BLaER1 (cell line): ENCODE data around the gene SNF8.
A peak's percentile ranks its signal among the peaks of the same experiment; 100 is the strongest.

Experiments
- H3K27ac ChIP-seq: shearing (Covaris generic); formaldehyde crosslinking; 2 replicates; pipeline ENCODE4 v1.8.1; 2022
- H3K27me3 ChIP-seq: shearing (Covaris generic); formaldehyde crosslinking; 2 replicates; pipeline ENCODE4 v1.8.1; 2022
- H3K36me3 ChIP-seq: shearing (Covaris generic); formaldehyde crosslinking; 2 replicates; pipeline ENCODE4 v1.8.1; 2022
- H3K4me1 ChIP-seq: shearing (Covaris generic); formaldehyde crosslinking; 2 replicates; pipeline ENCODE4 v1.8.1; 2022
- H3K4me2 ChIP-seq: shearing (Covaris generic); formaldehyde crosslinking; 2 replicates; pipeline ENCODE4 v1.8.1; 2022
- H3K4me3 ChIP-seq: shearing (Covaris generic); formaldehyde crosslinking; 2 replicates; pipeline ENCODE4 v1.8.1; 2022
- H3K9ac ChIP-seq: shearing (Covaris generic); formaldehyde crosslinking; 2 replicates; pipeline ENCODE4 v1.8.1; 2022
- H3K9me3 ChIP-seq: shearing (Covaris generic); formaldehyde crosslinking; 2 replicates; pipeline ENCODE4 v1.8.1; 2022
- H4K20me1 ChIP-seq: shearing (Covaris generic); formaldehyde crosslinking; 2 replicates; pipeline ENCODE4 v1.8.1; 2022
- Cebpa-rat ChIP-seq: shearing (Covaris generic); IDR thresholded peaks from 2 replicates; pipeline ENCODE4 v1.8.1; 2022

The SNF8 gene

GRCh38 chr17:48908853-48909394 is 35.7 kb downstream of the SNF8 start:
- Histone ChIP-seq H3K4me3 (peak overlapping the region; percentile 96), H3K4me2 (peak overlapping the region; percentile 93), H3K27me3 (no peaks in the 10 kb centered on the region), H3K9me3 (no peaks in the 10 kb centered on the region), H3K36me3 (peaks cover 42% of the 10 kb centered on the region), H3K9ac (peak overlapping the region; percentile 96), H4K20me1 (peaks cover 49% of the 10 kb centered on the region), H3K27ac (peak overlapping the region; percentile 97), H3K4me1 (peaks cover 33% of the 10 kb centered on the region)
- TF ChIP-seq Cebpa-rat: no peak

- TF ChIP-seq Cebpa-rat: no peak
Observed at GRCh38 chr17:48908047-48908843, 36.4 kb downstream of the SNF8 start, which contains the start of gene UBE2Z. UBE2Z (plus strand) TSS chr17:48908407; CDS start chr17:48908504, 97 bp downstream.

GRCh38 chr17:48907713-48908046 is 37.0 kb downstream of the SNF8 start:
- no peak for TF ChIP-seq Cebpa-rat
- Histone ChIP-seq H3K27me3 (no peaks in the 10 kb centered on the region), H3K27ac (peak overlapping the region; percentile 97), H3K4me3 (peak overlapping the region; percentile 96), H3K9ac (peak overlapping the region; percentile 96), H4K20me1 (peaks cover 37% of the 10 kb centered on the region), H3K36me3 (peaks cover 30% of the 10 kb centered on the region), H3K4me2 (peak overlapping the region; percentile 93), H3K9me3 (no peaks in the 10 kb centered on the region), H3K4me1 (peaks cover 33% of the 10 kb centered on the region)

More at GRCh38 chr17:48908047-48908843, 36.4 kb downstream of the SNF8 start, which contains the start of gene UBE2Z:
- H3K27me3 ChIP-seq: no peaks in the 10 kb centered on the region
- H3K36me3 ChIP-seq: peaks cover 36% of the 10 kb centered on the region
- H3K9ac ChIP-seq: peak within 1 kb of the TSS; percentile 96
- H4K20me1 ChIP-seq: peaks cover 42% of the 10 kb centered on the region
- peak within 1 kb of the TSS; percentile 96 for H3K4me3 ChIP-seq
- H3K27ac ChIP-seq: peak within 1 kb of the TSS; percentile 97
- H3K9me3 ChIP-seq: no peaks in the 10 kb centered on the region
- peaks cover 33% of the 10 kb centered on the region for H3K4me1 ChIP-seq
- H3K4me2 ChIP-seq: peak within 1 kb of the TSS; percentile 93

- TF ChIP-seq Cebpa-rat: no peak
- Histone ChIP-seq H4K20me1 (peaks cover 21% of the 10 kb centered on the region), H3K9me3 (no peaks in the 10 kb centered on the region), H3K4me3 (no peak overlapping the region), H3K9ac (no peak overlapping the region), H3K27ac (no peak overlapping the region), H3K27me3 (no peaks in the 10 kb centered on the region), H3K36me3 (peaks cover 14% of the 10 kb centered on the region), H3K4me2 (no peak overlapping the region), H3K4me1 (peaks cover 31% of the 10 kb centered on the region)
Observed at GRCh38 chr17:48905987-48906515, 38.6 kb downstream of the SNF8 start.

- Histone ChIP-seq H3K4me3 (no peak overlapping the region), H3K9me3 (no peaks in the 10 kb centered on the region), H3K36me3 (no peaks in the 10 kb centered on the region), H3K4me1 (peaks cover 15% of the 10 kb centered on the region), H3K27ac (no peak overlapping the region), H3K4me2 (no peak overlapping the region), H4K20me1 (peaks cover 4% of the 10 kb centered on the region), H3K9ac (no peak overlapping the region), H3K27me3 (no peaks in the 10 kb centered on the region)
- no peak for TF ChIP-seq Cebpa-rat
Observed at GRCh38 chr17:48904428-48904827, 40.2 kb downstream of the SNF8 start.

GRCh38 chr17:48903401-48903800 is 41.2 kb downstream of the SNF8 start:
- Histone ChIP-seq H3K9ac (no peak overlapping the region), H3K27me3 (no peaks in the 10 kb centered on the region), H3K9me3 (no peaks in the 10 kb centered on the region), H3K4me3 (no peak overlapping the region), H3K4me1 (peaks cover 14% of the 10 kb centered on the region), H3K4me2 (no peak overlapping the region), H4K20me1 (no peaks in the 10 kb centered on the region), H3K27ac (no peak overlapping the region), H3K36me3 (peaks cover 2% of the 10 kb centered on the region)
- TF ChIP-seq Cebpa-rat: no peak

- TF ChIP-seq Cebpa-rat: no peak
- Histone ChIP-seq H3K9me3 (no peaks in the 10 kb centered on the region), H3K9ac (no peak overlapping the region), H3K27me3 (no peaks in the 10 kb centered on the region), H3K4me3 (no peak overlapping the region), H3K4me1 (no peaks in the 10 kb centered on the region; the same call in 1 of the 2 replicates), H3K36me3 (peaks cover 24% of the 10 kb centered on the region), H3K27ac (no peak overlapping the region), H3K4me2 (no peak overlapping the region), H4K20me1 (no peaks in the 10 kb centered on the region)
Observed at GRCh38 chr17:48901241-48901640, 43.4 kb downstream of the SNF8 start.

GRCh38 chr17:48894886-48895285 is 49.8 kb downstream of the SNF8 start:
- Histone ChIP-seq H3K4me3 (no peak overlapping the region), H3K9ac (no peak overlapping the region), H3K36me3 (peaks cover 45% of the 10 kb centered on the region), H3K27me3 (no peaks in the 10 kb centered on the region), H3K4me1 (peaks cover 26% of the 10 kb centered on the region), H4K20me1 (no peaks in the 10 kb centered on the region), H3K9me3 (no peaks in the 10 kb centered on the region), H3K4me2 (no peak overlapping the region), H3K27ac (no peak overlapping the region)
- no peak for TF ChIP-seq Cebpa-rat

GRCh38 chr17:48893646-48894508 is 50.8 kb downstream of the SNF8 start:
- TF ChIP-seq Cebpa-rat: no peak
- H3K36me3 ChIP-seq: peaks cover 45% of the 10 kb centered on the region

More at GRCh38 chr17:48893646-48894508, 50.8 kb downstream of the SNF8 start:
- Histone ChIP-seq H3K4me3 (peak overlapping the region; percentile 80), H3K27me3 (no peaks in the 10 kb centered on the region), H3K27ac (peak overlapping the region; percentile 81), H3K9me3 (no peaks in the 10 kb centered on the region), H4K20me1 (no peaks in the 10 kb centered on the region), H3K4me2 (peak overlapping the region; percentile 95), H3K9ac (peak overlapping the region; percentile 86), H3K4me1 (peaks cover 26% of the 10 kb centered on the region)
